Panc1 (cell line): Measurements from ENCODE around the gene EML5. TPM values are rescaled to one million over a fixed set of nuclear protein-coding genes. Genes with fewer than 3 reads are reported as not detected.

Source experiments
- ATAC-seq: fragments of 200-7000 bp; cut with Tn5 transposase; 2 replicates; pipeline ENCODE4 v1.9.1; 2020; ENCODE audit warnings: mild to moderate bottlenecking, moderate library complexity
- BruUV-seq: library from RNA; stranded (reverse); fragments of 400-500 nt; replicated peaks from 2 replicates; lab custom pipeline; 2021; lab: Mats Ljungman, UMichigan
- CTCF ChIA-PET: fragments of 300-600 bp; sonication (Branson Sonifier 250); formaldehyde crosslinking; loops from one replicate; lab custom pipeline; 2022; ENCODE audit warnings: antibody characterized with exemption; lab: Charles Lee
- POLR2A ChIA-PET: fragments of 300-600 bp; sonication (Branson Sonifier 250); formaldehyde crosslinking; loops from one replicate; lab custom pipeline; 2022; ENCODE audit warnings: antibody characterized with exemption; lab: Charles Lee
- DNase-seq: peaks from one replicate; pipeline ENCODE4 v3.0.0-alpha.2; 2010; ENCODE audit warnings: low read depth, low spot score
- H3K27ac ChIP-seq: 2 replicates; pipeline ENCODE4 v1.5.1; 2011; ENCODE audit warnings: mild to moderate bottlenecking, low read length, inconsistent platforms
- H3K27me3 ChIP-seq: fragments of 200-500 bp; sonication (Bioruptor generic); 2 replicates; pipeline ENCODE4 v1.6.0; 2014; ENCODE audit warnings: low read length, inconsistent platforms; ENCODE audit not compliant: control insufficient read depth, insufficient read depth
- H3K36me3 ChIP-seq: fragments of 200-500 bp; sonication (Bioruptor generic); 2 replicates; pipeline ENCODE4 v1.5.1; 2014; ENCODE audit warnings: inconsistent platforms, mild to moderate bottlenecking, low read length, moderate library complexity; ENCODE audit not compliant: control insufficient read depth, insufficient read depth
- H3K4me1 ChIP-seq: 2 replicates; pipeline ENCODE4 v1.5.1; 2011; ENCODE audit warnings: inconsistent platforms, mild to moderate bottlenecking, low read length, moderate library complexity; ENCODE audit not compliant: control insufficient read depth, insufficient read depth
- H3K4me3 ChIP-seq, 2 experiments: 2 replicates each; pipeline ENCODE4 v1.5.1; 2011 to 2012; ENCODE audit warnings: low read depth in 2 of 2, low read length in 2 of 2, mild to moderate bottlenecking in 2 of 2, inconsistent platforms in 1 of 2, moderate library complexity in 1 of 2
- H3K9me3 ChIP-seq: fragments of 200-500 bp; sonication (Bioruptor generic); 2 replicates; pipeline ENCODE4 v1.5.1; 2014; ENCODE audit warnings: low read depth, mild to moderate bottlenecking, inconsistent platforms, low read length, moderate library complexity; ENCODE audit not compliant: control insufficient read depth, insufficient read depth
- POLR2AphosphoS5 ChIP-seq: IDR thresholded peaks from 2 replicates; pipeline ENCODE4 v1.6.1; 2012; ENCODE audit warnings: mild to moderate bottlenecking, low read depth, low read length, moderate library complexity
- SIN3A ChIP-seq: IDR thresholded peaks from 2 replicates; pipeline ENCODE4 v1.6.1; 2012; ENCODE audit warnings: low read depth, mild to moderate bottlenecking, low read length, moderate library complexity, borderline replicate concordance; ENCODE audit not compliant: insufficient read depth
- TCF7L2 ChIP-seq: IDR thresholded peaks from 2 replicates; pipeline ENCODE4 v1.6.1; 2011; ENCODE audit warnings: mild to moderate bottlenecking, low read depth, low read length, inconsistent platforms
- in situ Hi-C: cut with HindIII; loops from 2 replicates; pipeline ENCODE4 v1.10.0; 2016; ENCODE audit warnings: low sequenced_read_pairs, low pct_unique_long_range_greater_than_20kb
- intact Hi-C: fragments of 100-400 bp; cut with micrococcal nuclease; formaldehyde crosslinking; loops from one replicate; pipeline ENCODE4 v1.10.0; 2022; ENCODE audit not compliant: unreplicated experiment
- total RNA-seq: library from RNA; stranded (reverse); gene quantifications from one replicate; pipeline ENCODE4 v1.2.1, GENCODE V29; 2021; ENCODE audit not compliant: unreplicated experiment
- TF ChIP-seq, protein P1 (sequence below), 2 experiments: IDR thresholded peaks; 2 replicates each; pipeline ENCODE4 v1.6.1; 2011 to 2012; ENCODE audit warnings: low read depth in 2 of 2, control low read depth in 1 of 2, low read length in 1 of 2, mild to moderate bottlenecking in 1 of 2, moderate library complexity in 1 of 2; ENCODE audit not compliant: insufficient read depth in 1 of 2
- TF ChIP-seq, protein P2 (sequence below): fragments of 450-650 bp; IDR thresholded peaks from 2 replicates; pipeline ENCODE4 v1.5.1; 2017; ENCODE audit warnings: mild to moderate bottlenecking

EML5 gene
- total RNA-seq, 1 experiment from 2014 or later: 0.10 TPM

DNA sequence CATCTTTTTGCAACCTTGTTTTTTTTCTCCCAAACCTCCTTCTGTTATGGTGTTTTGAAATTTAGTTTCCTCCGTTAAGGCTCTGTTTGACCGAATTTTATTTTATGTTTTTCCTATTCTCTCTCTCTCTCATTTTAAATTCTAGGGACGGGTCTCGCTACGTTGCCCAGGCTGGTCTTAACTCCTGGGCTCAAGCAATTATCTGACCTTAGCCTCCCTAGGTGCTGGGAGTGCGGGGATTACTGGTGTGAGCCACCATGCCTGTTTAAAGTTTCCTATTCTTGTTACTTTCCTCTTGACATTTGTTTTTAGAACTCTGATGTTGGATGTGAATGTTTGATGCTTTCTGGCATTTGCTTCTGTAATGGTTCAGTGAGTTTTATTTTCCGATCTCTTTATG, 228.9 kb downstream of the EML5 start:
- peaks cover 7% of the 10 kb centered on the region for H3K4me1 ChIP-seq
- H3K9me3 ChIP-seq: no peaks in the 10 kb centered on the region
- H3K27ac ChIP-seq: peak overlapping the region; percentile 74
- BruUV-seq: no TSS peak
- peaks cover 7% of the 10 kb centered on the region for H3K36me3 ChIP-seq
- TF ChIP-seq, protein P1, sequence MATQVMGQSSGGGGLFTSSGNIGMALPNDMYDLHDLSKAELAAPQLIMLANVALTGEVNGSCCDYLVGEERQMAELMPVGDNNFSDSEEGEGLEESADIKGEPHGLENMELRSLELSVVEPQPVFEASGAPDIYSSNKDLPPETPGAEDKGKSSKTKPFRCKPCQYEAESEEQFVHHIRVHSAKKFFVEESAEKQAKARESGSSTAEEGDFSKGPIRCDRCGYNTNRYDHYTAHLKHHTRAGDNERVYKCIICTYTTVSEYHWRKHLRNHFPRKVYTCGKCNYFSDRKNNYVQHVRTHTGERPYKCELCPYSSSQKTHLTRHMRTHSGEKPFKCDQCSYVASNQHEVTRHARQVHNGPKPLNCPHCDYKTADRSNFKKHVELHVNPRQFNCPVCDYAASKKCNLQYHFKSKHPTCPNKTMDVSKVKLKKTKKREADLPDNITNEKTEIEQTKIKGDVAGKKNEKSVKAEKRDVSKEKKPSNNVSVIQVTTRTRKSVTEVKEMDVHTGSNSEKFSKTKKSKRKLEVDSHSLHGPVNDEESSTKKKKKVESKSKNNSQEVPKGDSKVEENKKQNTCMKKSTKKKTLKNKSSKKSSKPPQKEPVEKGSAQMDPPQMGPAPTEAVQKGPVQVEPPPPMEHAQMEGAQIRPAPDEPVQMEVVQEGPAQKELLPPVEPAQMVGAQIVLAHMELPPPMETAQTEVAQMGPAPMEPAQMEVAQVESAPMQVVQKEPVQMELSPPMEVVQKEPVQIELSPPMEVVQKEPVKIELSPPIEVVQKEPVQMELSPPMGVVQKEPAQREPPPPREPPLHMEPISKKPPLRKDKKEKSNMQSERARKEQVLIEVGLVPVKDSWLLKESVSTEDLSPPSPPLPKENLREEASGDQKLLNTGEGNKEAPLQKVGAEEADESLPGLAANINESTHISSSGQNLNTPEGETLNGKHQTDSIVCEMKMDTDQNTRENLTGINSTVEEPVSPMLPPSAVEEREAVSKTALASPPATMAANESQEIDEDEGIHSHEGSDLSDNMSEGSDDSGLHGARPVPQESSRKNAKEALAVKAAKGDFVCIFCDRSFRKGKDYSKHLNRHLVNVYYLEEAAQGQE (IDR thresholded peaks at IDR 0.05; ENCODE audit: insufficient read depth in 1 of 2, low read depth in 2 of 2, low read length in 1 of 2): no peak
- TF ChIP-seq TCF7L2 (no peak), SIN3A (no peak), POLR2AphosphoS5 (no peak)
- TF ChIP-seq, protein P2, sequence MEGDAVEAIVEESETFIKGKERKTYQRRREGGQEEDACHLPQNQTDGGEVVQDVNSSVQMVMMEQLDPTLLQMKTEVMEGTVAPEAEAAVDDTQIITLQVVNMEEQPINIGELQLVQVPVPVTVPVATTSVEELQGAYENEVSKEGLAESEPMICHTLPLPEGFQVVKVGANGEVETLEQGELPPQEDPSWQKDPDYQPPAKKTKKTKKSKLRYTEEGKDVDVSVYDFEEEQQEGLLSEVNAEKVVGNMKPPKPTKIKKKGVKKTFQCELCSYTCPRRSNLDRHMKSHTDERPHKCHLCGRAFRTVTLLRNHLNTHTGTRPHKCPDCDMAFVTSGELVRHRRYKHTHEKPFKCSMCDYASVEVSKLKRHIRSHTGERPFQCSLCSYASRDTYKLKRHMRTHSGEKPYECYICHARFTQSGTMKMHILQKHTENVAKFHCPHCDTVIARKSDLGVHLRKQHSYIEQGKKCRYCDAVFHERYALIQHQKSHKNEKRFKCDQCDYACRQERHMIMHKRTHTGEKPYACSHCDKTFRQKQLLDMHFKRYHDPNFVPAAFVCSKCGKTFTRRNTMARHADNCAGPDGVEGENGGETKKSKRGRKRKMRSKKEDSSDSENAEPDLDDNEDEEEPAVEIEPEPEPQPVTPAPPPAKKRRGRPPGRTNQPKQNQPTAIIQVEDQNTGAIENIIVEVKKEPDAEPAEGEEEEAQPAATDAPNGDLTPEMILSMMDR: no peak
- in situ Hi-C loops (no loop called here), intact Hi-C loops (no loop called here)
- peak overlapping the region; percentile 74 to 77 for H3K4me3 ChIP-seq
- no peaks in the 10 kb centered on the region for H3K27me3 ChIP-seq
- DNase-seq (no peak), ATAC-seq (no peak)
- ChIA-PET POLR2A (no interaction called here), CTCF (no interaction called here)

DNA sequence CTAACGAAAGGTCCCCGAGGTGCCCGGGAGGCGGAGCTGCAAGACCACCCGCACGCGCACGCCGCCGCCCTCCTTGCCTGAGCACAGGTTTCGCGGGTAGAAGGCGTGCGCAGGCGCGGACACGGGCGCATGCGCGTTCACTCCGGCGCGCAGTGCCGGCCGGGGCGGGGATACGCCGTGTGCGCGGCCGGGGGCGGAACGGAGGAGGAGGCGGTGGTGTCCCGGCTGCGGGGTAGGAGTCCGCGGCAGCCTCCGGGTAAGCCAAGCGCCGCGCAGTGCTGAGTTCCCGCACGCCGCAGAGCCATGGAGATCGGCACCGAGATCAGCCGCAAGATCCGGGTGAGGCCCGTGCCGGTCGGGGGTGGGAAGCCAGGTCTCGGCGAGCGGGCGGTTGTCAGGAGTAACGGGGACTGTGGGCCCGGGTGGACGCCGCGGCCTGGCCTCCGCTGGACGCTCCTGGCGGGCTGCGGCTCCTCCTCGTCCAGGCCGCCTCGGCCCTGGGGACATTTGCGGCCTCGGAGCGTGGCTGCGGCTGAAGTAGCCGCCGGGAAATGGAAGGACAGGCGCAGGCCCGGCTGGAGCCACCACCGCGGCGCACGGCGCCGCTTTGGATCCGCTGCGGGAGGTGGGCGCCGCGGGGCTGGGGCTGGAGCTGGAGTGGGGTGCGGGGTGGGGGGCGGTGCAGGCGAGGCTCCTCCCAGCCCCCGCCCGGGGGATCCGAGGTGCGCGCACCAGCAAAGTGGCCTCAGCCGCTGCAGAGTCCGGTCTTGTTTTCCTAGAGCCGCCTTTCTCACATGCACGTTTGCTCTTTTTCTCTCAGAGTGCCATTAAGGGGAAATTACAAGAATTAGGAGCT, 229.7 kb downstream of the EML5 start, which contains the start of gene ZC3H14:
ZC3H14 (plus strand) TSS at position 207 of the 856 bp plus-strand sequence; CDS start at position 304, 97 bp downstream.
- Histone ChIP-seq H3K4me3 (peak within 1 kb of the TSS; percentile 74 to 77), H3K27me3 (no peaks in the 10 kb centered on the region), H3K9me3 (no peaks in the 10 kb centered on the region), H3K36me3 (peaks cover 7% of the 10 kb centered on the region), H3K4me1 (peaks cover 7% of the 10 kb centered on the region), H3K27ac (peak within 1 kb of the TSS; percentile 85)
- intact Hi-C loops (no loop called here), in situ Hi-C loops (no loop called here)
- no TSS peak for BruUV-seq
- POLR2A ChIA-PET: no interaction called here
- ATAC-seq: peak; percentile 98
- CTCF ChIA-PET: no interaction called here
- DNase-seq: no peak
- TF ChIP-seq POLR2AphosphoS5 (peak; percentile 72), SIN3A (no peak; the same call in 1 of the 2 replicates), TCF7L2 (no peak)
- TF ChIP-seq, protein P1 (IDR thresholded peaks at IDR 0.05; ENCODE audit: insufficient read depth in 1 of 2, low read depth in 2 of 2, low read length in 1 of 2): 0 out of 4 replicates have a peak, but pooled peaks of 1 of the 2 experiments have one; percentile 42
- TF ChIP-seq, protein P2: no peak
